Panc1 (cell line): ENCODE data around the gene DAAM2.

ENCODE experiments used
- CTCF ChIP-seq: fragments of 450-650 bp; IDR thresholded peaks from 2 replicates; pipeline ENCODE4 v1.5.1; 2017; ENCODE audit warnings: mild to moderate bottlenecking
- REST ChIP-seq, 2 experiments: IDR thresholded peaks; 2 replicates each; pipeline ENCODE4 v1.6.1; 2011 to 2012; ENCODE audit warnings: low read depth in 2 of 2, control low read depth in 1 of 2, low read length in 1 of 2, mild to moderate bottlenecking in 1 of 2, moderate library complexity in 1 of 2; ENCODE audit not compliant: insufficient read depth in 1 of 2

GRCh38 chr6:39841923-39842322 lies 49.7 kb downstream of the DAAM2 start:
- TF ChIP-seq CTCF (no peak), REST (IDR thresholded peaks at IDR 0.05; ENCODE audit: insufficient read depth in 1 of 2, low read depth in 2 of 2, low read length in 1 of 2) (no peak)
